Coronary artery (tissue), 2 donors: ENCODE measurements around the gene CTAGE8.
"Not testable (repeated sequence)": the region's sequence is repeated elsewhere in the genome, so short reads cannot be mapped to it uniquely, and the experiment has no call there.

ENCODE experiments used
- DNase-seq: peaks from one replicate; pipeline ENCODE4 v3.0.0-alpha.2; 2017; ENCODE audit warnings: low spot score
- H3K27ac ChIP-seq, 2 donors: fragments of 200-600 bp; sonication (generic); one replicate each; pipeline ENCODE4 v1.5.1; 2016 to 2019
- H3K4me3 ChIP-seq: fragments of 200-600 bp; sonication (generic); 2 replicates; pipeline ENCODE4 v1.5.1; 2016; ENCODE audit warnings: mild to moderate bottlenecking, moderate library complexity

Gene CTAGE8

DNA sequence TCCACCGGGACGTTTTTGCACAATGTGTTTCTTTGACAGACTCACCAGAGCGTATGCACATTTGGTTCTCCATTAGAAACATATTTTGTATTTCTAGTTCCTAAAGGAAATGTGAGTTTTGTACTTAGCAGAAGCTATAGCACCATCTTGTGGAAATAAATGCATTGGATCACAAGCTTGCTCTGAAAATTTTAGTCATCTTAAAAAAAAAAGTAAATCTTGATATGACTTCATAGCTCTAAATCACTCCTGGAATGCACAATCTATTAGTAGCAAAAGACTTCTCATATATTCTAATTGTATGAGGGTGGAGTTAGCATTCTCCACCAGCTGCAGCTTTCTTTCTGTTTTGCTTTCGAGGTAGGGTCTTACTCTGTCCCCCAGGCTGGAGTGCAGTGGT, 49.9 kb downstream of the CTAGE8 start:
- not testable (repeated sequence) for H3K27ac ChIP-seq, DNase-seq, H3K4me3 ChIP-seq

- H3K27ac ChIP-seq, DNase-seq, H3K4me3 ChIP-seq: not testable (repeated sequence)
Measured at GRCh38 chr7:144218581-144218980, 50.5 kb downstream of the CTAGE8 start.

- not testable (repeated sequence) for H3K4me3 ChIP-seq, DNase-seq, H3K27ac ChIP-seq
Measured at GRCh38 chr7:144217200-144217599, 51.9 kb downstream of the CTAGE8 start.
